Measurements from ENCODE around the gene LRP8.

LRP8 gene

GRCh38 chr1:53321366-53321765 is 6.5 kb downstream of the LRP8 start:
- no peak for TF ChIP-seq CTCF (conservative IDR thresholded peaks at IDR 0.05; ENCODE audit: low read length)
- H3K4me3 ChIP-seq (ENCODE audit: low read length) = no peak overlapping the region
- no peak for DNase-seq (ENCODE audit: low read depth)

- TF ChIP-seq CTCF (conservative IDR thresholded peaks at IDR 0.05; ENCODE audit: low read length) = no peak
- DNase-seq (ENCODE audit: low read depth) = no peak
- H3K4me3 ChIP-seq (ENCODE audit: low read length) = no peak overlapping the region
Measured at GRCh38 chr1:53320646-53321045, 7.2 kb downstream of the LRP8 start.

- DNase-seq (ENCODE audit: low read depth) = no peak
- no peak for TF ChIP-seq CTCF (conservative IDR thresholded peaks at IDR 0.05; ENCODE audit: low read length)
- H3K4me3 ChIP-seq (ENCODE audit: low read length) = no peak overlapping the region
Measured at GRCh38 chr1:53319296-53320101, 8.4 kb downstream of the LRP8 start.

- no peak overlapping the region for H3K4me3 ChIP-seq (ENCODE audit: low read length)
- TF ChIP-seq CTCF (conservative IDR thresholded peaks at IDR 0.05; ENCODE audit: low read length) = no peak
- no peak for DNase-seq (ENCODE audit: low read depth)
Measured at GRCh38 chr1:53317646-53318539, 10.0 kb downstream of the LRP8 start.

GRCh38 chr1:53316766-53317581 is 10.9 kb downstream of the LRP8 start:
- TF ChIP-seq CTCF (conservative IDR thresholded peaks at IDR 0.05; ENCODE audit: low read length) = no peak
- no peak overlapping the region for H3K4me3 ChIP-seq (ENCODE audit: low read length)
- DNase-seq (ENCODE audit: low read depth) = no peak

- TF ChIP-seq CTCF (conservative IDR thresholded peaks at IDR 0.05; ENCODE audit: low read length) = no peak
- H3K4me3 ChIP-seq (ENCODE audit: low read length) = no peak overlapping the region
- DNase-seq (ENCODE audit: low read depth) = no peak
Measured at GRCh38 chr1:53316424-53316765, 11.5 kb downstream of the LRP8 start.

All from AG10803 (cell line).